NCI-H2107 treated with DMSO at 0.1 percent for 48 hours (cell line): ENCODE data around the gene DDX28.
"Not testable (repeated sequence)": the region's sequence is repeated elsewhere in the genome, so short reads cannot be mapped to it uniquely, and the experiment has no call there.

Experiments
- DNase-seq: peaks from one replicate; lab custom pipeline; 2025; ENCODE audit not compliant: unreplicated experiment; lab: John Stamatoyannopoulos, UW

The DDX28 gene

GRCh38 chr16:68037841-68038597 lies 15.0 kb upstream of the DDX28 start:
- no peak for DNase-seq

- peak; percentile 20 for DNase-seq
Observed at GRCh38 chr16:68035227-68035626, 12.2 kb upstream of the DDX28 start.

GRCh38 chr16:68033101-68033500 lies 10.1 kb upstream of the DDX28 start:
- DNase-seq = no peak

GRCh38 chr16:68031951-68032350 lies 8.9 kb upstream of the DDX28 start:
- no peak for DNase-seq

GRCh38 chr16:68030108-68030507 lies 7.1 kb upstream of the DDX28 start:
- not testable (repeated sequence) for DNase-seq

- no peak for DNase-seq
Observed at GRCh38 chr16:68028996-68029395, 6.0 kb upstream of the DDX28 start.

GRCh38 chr16:68022278-68022727 lies 729 bp downstream of the DDX28 start:
- DNase-seq = no peak

GRCh38 chr16:68021490-68021889 lies 1.5 kb downstream of the DDX28 start:
- no peak for DNase-seq

- DNase-seq = no peak
Observed at GRCh38 chr16:68019167-68019680, 3.8 kb downstream of the DDX28 start.

- no peak for DNase-seq
Observed at GRCh38 chr16:68015681-68016080, 7.4 kb downstream of the DDX28 start, which contains the start of gene DPEP2NB. TSS of gene DPEP2NB (minus strand) at chr16:68015911. CDS start at chr16:68015770, 141 bp downstream.

GRCh38 chr16:68013440-68013839 lies 9.6 kb downstream of the DDX28 start:
- DNase-seq = no peak

- DNase-seq = not testable (repeated sequence)
Observed at GRCh38 chr16:68009872-68010271, 13.2 kb downstream of the DDX28 start.

- no peak for DNase-seq
Observed at GRCh38 chr16:68009157-68009735, 13.8 kb downstream of the DDX28 start.

- DNase-seq = no peak
Observed at GRCh38 chr16:68005786-68006286, 17.2 kb downstream of the DDX28 start.

- DNase-seq = no peak
Observed at GRCh38 chr16:68005211-68005610, 17.8 kb downstream of the DDX28 start.

- DNase-seq = no peak
Observed at GRCh38 chr16:68003031-68003430, 20.0 kb downstream of the DDX28 start.

- no peak for DNase-seq
Observed at GRCh38 chr16:68000450-68000849, 22.6 kb downstream of the DDX28 start.

- no peak for DNase-seq
Observed at GRCh38 chr16:67999985-68000384, 23.0 kb downstream of the DDX28 start.

GRCh38 chr16:67998779-67999688 lies 24.0 kb downstream of the DDX28 start, which contains the start of gene DPEP2:
TSS of gene DPEP2 (minus strand) at chr16:67999484. CDS start at chr16:67993212, 6,272 bp downstream.
- DNase-seq = not testable (repeated sequence)

- DNase-seq = not testable (repeated sequence)
Observed at GRCh38 chr16:67998231-67998778, 24.7 kb downstream of the DDX28 start.

- DNase-seq = no peak
Observed at GRCh38 chr16:67996666-67997065, 26.4 kb downstream of the DDX28 start.
